CD4-positive, alpha-beta T cell treated with Interferon gamma for 1 hour (primary cell): ENCODE results near the gene LMNTD2.
"Not testable (repeated sequence)": the region's sequence is repeated elsewhere in the genome, so short reads cannot be mapped to it uniquely, and the experiment has no call there.

Experiments used
- DNase-seq: peaks from one replicate; pipeline ENCODE4 v3.0.0-alpha.2; 2020

The LMNTD2 gene

GRCh38 chr11:586376-587316 is 26.1 kb upstream of the LMNTD2 start:
- no peak for DNase-seq

DNA sequence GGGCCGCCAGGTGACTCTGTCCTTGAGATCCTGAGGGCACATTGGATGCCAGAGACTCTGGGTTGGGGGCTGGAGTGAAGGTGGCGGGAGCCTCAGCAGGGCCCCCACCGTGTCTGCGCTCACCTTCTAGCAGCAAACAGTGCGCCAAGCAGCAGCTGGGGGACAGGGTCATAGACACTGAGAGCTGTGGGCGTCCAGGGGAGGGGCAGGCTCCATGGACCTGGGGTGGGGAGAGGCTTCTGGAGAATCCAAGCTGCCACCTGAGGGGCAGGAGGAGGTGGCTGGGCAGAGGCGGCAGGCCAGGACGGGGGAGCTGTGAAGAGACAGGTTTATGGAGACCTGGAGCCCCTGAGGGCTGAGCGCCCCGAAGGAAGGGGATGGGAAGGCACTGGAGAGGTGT is 23.7 kb upstream of the LMNTD2 start:
- DNase-seq, result no peak

GRCh38 chr11:581752-582151 is 21.2 kb upstream of the LMNTD2 start:
- no peak for DNase-seq

- DNase-seq, result no peak
Observed at GRCh38 chr11:581342-581741, 20.8 kb upstream of the LMNTD2 start.

DNA sequence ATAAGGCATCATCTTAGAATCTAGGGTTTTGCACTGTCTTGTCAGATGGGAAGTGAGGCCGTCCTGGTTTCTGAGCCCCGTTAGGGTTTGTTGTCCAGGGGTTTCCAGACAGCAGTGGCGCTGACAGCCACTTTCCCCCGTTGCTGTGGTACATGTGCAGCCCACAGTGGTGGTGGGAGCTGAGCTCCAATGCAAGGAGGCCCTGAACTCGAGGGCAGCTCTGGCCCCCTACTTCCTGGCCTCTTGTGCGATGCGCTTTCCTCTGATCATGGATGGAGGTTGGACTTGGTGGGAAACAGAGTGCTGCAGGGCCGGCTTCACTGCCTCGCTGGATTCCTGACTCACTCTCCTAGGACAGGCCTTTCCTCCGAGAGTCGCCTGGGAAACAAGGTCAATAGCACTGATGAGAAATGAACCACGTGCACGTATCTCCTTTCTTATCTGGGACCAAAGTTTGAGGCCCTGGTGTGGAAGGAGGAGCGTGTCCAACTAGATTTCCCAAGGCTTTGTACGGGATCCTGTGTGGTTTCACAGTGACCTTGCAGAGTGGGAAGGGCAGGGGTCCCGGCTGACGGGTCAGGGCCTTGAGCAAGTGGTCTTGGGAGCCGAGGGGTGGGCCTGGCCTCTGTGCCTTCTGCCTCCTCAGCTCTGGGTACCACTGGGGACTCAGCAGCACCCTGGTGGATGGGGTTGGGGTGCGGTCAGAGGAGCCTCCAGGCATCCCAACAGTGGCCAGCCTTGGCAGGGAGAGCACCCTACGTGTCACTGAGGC is 19.5 kb upstream of the LMNTD2 start:
- DNase-seq, result no peak

GRCh38 chr11:578276-579035 is 17.9 kb upstream of the LMNTD2 start:
- DNase-seq, result no peak

DNA sequence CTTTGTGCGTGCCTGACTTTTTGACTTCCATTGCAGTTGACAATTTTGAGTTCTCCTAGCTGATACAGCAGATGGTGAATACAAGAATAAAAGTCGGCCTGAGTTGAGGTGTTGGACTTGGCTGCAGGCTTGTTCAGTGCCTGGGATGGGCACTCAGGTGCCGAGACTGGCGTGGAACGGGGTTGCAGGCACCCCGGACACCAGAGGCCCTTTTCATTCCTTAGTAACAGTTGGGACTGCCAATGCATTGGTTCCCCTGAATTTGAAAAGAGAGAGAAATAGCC is 17.0 kb upstream of the LMNTD2 start:
- DNase-seq, result no peak

DNA sequence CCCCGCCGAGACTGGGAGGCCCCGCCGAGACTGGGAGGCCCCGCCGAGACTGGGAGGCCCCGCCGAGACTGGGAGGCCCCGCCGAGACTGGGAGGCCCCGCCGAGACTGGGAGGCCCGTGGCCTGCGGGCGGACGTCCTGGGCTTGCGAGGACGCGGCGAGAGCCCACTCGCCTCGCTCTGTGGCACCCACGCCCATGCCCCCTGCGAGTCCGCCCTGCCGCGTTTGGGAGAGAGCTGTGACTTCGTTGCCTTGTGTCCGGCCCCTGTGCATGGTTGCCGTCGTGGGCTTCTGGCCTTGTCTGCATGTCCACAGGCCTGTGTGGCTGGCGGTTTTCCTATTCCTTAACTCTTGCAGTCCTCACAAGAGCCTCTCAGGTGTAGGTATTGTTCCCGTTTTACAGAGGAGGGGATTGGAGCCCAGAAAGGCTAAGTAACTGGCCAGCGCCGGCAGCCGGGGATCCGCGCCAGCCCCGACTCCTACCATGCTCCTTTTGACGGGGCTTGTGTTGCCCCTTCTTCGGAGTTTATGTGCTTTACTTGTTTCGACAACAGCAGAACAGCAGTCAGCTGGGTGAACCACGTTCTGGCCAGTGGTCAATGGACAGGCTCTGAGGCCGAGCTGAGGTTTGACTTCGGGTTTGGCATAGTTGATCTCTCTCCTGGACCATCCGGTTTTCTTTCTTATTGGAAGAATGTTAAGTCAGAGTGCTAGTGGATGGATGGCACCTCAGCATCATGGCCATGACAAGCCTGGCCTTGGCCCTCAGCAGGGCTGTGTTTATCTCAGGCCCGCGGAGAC is 16.5 kb upstream of the LMNTD2 start:
- DNase-seq, result no peak

GRCh38 chr11:575996-576768 is 15.6 kb upstream of the LMNTD2 start, which contains the start of gene PHRF1:
Gene PHRF1 (plus strand): TSS chr11:576470. CDS start chr11:581513, 5,043 bp downstream.
- DNase-seq, result peak; percentile 94

DNA sequence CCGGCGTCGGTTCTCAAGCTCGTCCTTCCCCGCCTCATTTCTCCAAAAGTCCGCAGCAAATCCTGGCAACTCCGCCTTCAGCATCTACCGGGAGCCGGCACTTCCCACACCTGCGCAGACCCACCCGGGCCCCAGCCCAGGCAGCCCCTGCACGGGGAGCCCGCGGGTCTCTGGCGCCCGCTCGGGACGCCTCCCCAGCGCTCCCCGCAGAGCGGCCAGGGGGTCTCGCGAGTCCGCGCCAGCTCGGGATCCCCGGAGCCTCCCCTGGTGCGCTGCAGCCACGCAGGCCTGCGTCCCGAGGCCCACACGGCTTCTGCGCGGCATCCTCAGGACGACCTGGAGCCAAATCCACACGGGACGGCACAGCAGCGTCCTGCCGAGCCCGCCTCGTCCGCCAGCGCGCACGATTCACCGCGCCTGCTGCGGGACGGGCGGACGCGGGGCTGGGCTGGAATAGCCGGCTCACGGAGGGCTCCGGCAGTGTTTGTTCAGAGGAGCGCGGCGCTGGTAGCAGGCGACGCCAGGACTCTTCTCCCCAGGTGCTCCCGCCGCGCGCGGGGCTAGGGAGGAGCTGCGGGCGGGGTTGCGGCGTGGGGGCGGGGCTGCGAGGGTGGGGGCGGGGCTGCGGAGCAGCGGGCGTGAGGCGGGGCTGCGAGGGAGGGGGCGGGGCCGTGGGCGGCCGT is 14.9 kb upstream of the LMNTD2 start:
- DNase-seq, result no peak

DNA sequence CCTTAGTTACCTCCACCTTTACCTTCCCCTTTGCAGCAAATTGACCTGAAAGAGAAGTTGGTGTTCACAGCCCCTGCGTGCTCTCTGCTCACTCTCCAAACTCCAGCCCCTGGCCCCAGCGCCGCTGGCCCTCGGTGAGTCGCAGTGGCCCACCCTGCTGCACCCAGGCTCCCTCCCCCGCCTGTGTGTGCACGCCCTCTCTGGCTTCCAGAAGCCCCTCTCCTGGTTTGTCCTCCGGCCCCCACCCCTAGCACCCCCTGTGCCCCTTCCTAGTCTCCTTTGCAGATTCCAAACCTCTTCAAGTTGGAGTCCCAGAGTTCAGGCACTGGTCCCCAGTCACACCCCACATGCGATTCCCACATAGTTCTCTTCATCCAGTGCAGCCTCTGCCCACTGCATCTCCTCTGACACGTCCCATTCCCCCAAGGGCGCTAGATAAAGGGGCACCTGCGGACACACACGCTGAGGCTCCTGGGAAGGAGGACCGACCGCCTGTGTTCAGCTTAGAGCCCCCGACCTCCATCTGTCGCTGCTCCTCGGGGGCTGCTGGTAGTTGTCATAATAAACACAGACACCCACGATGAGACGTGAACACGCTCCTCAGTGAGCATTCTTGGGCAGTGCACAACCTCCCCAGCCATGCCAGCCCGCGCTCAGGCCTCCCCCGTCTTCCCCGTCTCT is 14.2 kb upstream of the LMNTD2 start:
- no peak for DNase-seq

- DNase-seq, result not testable (repeated sequence)
Observed at GRCh38 chr11:574031-574570, 13.6 kb upstream of the LMNTD2 start.

DNA sequence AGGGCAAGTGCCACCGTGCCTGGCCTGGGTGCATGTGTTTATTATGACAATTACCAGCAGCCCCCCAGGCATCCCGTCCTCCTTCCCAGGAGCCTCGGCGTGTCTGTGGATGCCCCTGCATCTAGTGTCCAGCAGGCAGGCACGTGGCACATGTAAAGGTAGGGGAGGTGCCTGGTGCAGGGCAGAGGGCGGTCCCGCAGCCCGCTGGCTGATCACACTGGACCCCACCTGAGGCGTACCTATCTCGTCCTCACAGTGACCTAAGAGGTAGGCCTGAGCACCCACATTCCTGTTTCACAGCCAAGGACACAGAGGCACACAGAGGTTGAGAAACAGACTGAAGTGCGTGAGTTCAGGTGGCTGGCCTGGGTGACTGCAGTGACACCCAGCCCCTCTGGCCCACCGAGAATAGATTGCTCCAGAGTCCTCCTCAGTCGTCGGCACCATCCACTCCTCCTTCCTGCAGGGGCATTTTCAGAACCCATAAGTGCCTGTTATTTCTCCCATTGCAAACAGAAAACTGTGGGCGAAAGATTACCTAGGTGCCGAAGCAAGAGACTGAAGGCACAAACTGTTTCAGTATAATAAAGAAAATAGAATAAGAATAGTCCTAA is 12.7 kb upstream of the LMNTD2 start:
- DNase-seq, result no peak

DNA sequence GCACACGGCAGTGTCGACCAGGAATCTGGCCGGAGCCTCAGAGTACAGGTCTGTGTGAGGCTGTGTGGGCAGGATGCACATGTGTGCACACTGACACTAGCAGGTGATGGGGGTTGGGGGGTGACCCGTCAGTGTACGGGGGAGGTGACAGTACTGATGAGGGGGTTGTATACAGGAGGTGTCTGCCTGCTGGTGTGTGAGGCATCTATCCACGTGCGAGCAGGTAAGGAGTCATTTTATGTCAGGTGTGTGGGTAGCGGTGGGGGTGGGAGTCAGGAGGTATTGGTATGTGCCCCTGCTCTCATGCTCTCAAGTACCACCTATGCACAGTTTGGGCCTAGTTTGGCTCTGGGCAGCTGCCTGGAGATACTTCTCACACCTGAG is 11.3 kb upstream of the LMNTD2 start:
- DNase-seq, result no peak

DNA sequence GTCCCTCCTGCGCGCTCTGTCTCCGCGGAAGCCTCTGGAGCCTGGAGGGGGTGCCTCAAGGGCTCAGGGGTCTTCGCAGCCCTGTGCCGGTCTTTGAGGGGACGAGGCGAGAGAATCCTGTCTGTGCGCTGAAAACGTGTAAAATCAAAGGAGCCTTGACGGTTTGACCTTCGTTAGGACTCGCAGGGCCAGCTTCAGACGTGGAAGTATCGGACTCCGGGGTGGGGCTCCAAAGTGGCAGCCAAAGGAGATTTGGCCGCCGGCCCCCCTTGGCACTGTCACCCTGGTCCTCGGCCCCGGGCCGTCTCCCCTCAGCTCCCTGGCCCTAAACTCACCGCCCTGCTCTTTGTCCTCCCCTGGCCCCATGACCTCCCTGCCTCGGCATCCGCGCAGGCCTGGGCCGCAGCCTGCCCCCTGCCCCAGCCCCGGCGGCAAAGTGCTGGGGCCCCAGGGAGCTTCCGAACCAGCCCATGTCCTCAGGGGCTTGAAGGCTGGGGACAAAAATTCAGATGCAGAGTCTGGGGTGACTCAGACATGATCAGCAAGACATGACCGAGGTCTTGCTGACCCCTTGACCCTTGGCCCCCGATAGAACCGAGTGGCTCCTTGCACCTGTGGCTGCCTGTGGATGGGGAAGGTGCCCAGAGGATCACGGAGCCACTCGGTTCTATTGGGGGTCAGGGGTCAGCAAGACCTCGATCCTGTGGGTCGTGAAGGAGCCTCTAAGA is 8.8 kb upstream of the LMNTD2 start:
- DNase-seq, result no peak

- peak; percentile 95 for DNase-seq
Observed at GRCh38 chr11:568306-569157, 8.0 kb upstream of the LMNTD2 start.

DNA sequence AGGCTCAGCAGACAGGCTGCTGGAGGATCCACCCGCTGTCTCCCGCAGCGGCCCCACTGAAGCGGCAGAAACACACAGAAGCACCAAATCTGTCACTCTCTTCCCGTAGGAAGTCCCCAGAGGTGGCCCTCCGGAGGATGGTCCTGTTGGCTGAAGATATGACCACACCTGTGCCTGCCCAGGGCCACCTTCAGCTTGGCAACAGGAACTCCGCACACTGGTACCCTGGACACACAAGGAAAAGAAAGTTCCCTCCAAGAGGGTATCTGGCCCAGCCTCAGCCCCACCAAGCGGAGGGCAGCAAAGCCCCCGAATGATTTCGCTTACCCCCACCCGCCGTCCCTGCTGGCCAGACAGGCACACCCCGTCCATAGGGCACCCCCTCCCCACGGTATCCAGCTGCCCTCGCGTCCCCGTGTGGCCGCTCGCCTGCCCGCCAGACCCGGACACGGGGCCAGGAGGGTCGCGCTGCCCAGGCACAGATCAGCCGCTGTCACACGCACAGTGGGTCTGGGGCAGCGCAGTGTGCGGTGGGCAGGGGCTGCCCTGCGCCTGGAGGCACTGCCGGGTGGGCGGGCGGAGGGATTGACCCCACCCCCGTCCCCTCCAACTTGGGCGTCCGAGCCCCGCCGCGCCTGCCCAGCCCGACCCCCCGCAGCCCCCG is 7.2 kb upstream of the LMNTD2 start:
- DNase-seq, result no peak
